Adrenal gland (tissue), 12 donors: ENCODE measurements around the gene CCDC124. TPM values are rescaled to one million over a fixed set of nuclear protein-coding genes. Genes with fewer than 3 reads are reported as not detected.

Experiments
- DNase-seq, 7 donors: peaks; one replicate each; pipeline ENCODE4 v3.0.0-alpha.2; 2019 to 2020
- H3K27ac ChIP-seq, 5 donors: fragments of 200-600 bp; sonication (generic) in 4 of 5; 1 replicate in 3 of 5; 2 replicates in 2 of 5; pipeline versions ENCODE4 v1.5.1 to v1.8.0; 2016 to 2020; ENCODE audit warnings: mild to moderate bottlenecking in 1 of 5
- H3K27me3 ChIP-seq: fragments of 200-600 bp; 2 replicates; pipeline ENCODE4 v1.8.0; 2021
- H3K36me3 ChIP-seq, 2 donors: fragments of 200-600 bp; replicated peaks in 1 of 2; 1 replicate in 1 of 2; 2 replicates in 1 of 2; pipeline versions ENCODE4 v1.5.1 to v1.8.0; 2018 to 2022
- H3K4me1 ChIP-seq, 2 donors: fragments of 200-600 bp; replicated peaks in 1 of 2; 1 replicate in 1 of 2; 2 replicates in 1 of 2; pipeline versions ENCODE4 v1.5.1 to v1.8.0; 2018 to 2021
- H3K4me3 ChIP-seq, 4 donors: fragments of 200-600 bp; sonication (generic) in 3 of 4; one replicate each; pipeline ENCODE4 v1.5.1; 2016 to 2018
- H3K9me3 ChIP-seq, 3 donors: fragments of 200-600 bp; sonication (generic) in 1 of 3; replicated peaks in 1 of 3; 1 replicate in 2 of 3; 2 replicates in 1 of 3; pipeline versions ENCODE4 v1.5.1 to v1.8.0; 2016 to 2021
- POLR2A ChIP-seq, 2 donors: fragments of 450-650 bp; IDR thresholded peaks; one replicate each; pipeline ENCODE4 v1.6.1; 2017; ENCODE audit warnings: antibody characterized with exemption in 2 of 2, mild to moderate bottlenecking in 2 of 2, moderate library complexity in 1 of 2
- WGBS, 4 donors: extraction: QIAGEN DNeasy Blood & Tissue Kit in 2 of 4; methylation state at CpG; one replicate each; pipeline versions ENCODE4 v1.1.5 to v1.1.7; 2013 to 2017; 5-methylcytosine and 5-hydroxymethylcytosine counted together
- intact Hi-C, 2 donors: fragments of 100-400 bp; cut with DNase I; formaldehyde crosslinking; loops; one replicate each; pipeline versions ENCODE4 v1.14.1 to v1.15.0; 2022 to 2023
- polyA plus RNA-seq, 3 donors: library from polyadenylated mRNA; stranded (reverse); fragments of 200-250 nt in 2 of 3; fragments of 350-450 nt in 1 of 3; fragmentation: Illumina TruSeq in 1 of 3; extraction: RNeasy Lipid Tissue Mini Kit (QIAGEN cat#74804) in 1 of 3; gene quantifications; one replicate each; pipeline ENCODE4 v1.2.3, GENCODE V29; 2013 to 2014
- total RNA-seq, 9 donors: library from RNA; depleted of rRNA in 4 of 9; stranded (reverse); fragments of >200 nt in 4 of 9; fragments of 120-200 nt in 1 of 9; fragmentation: NEBNext Ultra II Directional in 1 of 9; extraction: Animal tissue kit (Norgen Biotek cat#: 25700) in 1 of 9; gene quantifications; one replicate each; pipeline versions ENCODE4 v1.1.0 to v1.2.4, GENCODE V29; 2013 to 2023
- TF ChIP-seq, protein P1 (sequence below), 6 experiments: fragments of 450-650 bp in 4 of 6; fragments of 200-600 bp in 2 of 6; sonication (generic) in 1 of 6; IDR thresholded peaks; 1 replicate in 5 of 6; 2 replicates in 1 of 6; pipeline versions ENCODE4 v1.5.1 to v1.8.0; 2016 to 2021; ENCODE audit warnings: antibody characterized with exemption in 6 of 6, mild to moderate bottlenecking in 2 of 6, moderate library complexity in 1 of 6
- donor health status: healthy with polysubstance abuse.
- donor health status: Bipolar disorder and iron deficiency.
- donor health status: DM: yes; HTN: yes; CAD: no.
- donor health status: DM: no; HTN: no; CAD: no.
- donor health status: DM: no; HTN: no; CAD: no.
- donor health status: DM: yes; HTN: yes; CAD: no.

Gene CCDC124
- total and polyA plus RNA-seq, 12 donors = 11.3 to 143 (median 65.9) TPM

DNA sequence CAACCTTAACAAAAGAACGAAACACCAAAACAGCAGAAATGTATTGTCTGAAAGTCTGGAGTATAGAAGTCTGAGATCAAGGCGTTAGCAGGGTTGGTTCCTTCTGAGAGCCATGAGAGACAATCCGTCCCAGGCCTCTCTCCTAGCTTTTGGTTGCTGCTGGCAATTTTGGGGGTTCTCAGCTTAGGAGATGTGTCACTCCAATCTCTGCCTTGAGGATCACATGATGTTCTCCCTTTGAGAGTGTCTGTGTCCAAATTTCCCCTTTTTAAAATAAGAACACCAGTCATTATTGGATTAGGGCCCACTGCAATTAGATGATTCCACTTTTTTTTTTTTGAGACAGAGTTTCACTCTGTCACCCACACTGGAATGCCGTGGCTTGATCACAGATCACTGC, 44.2 kb downstream of the CCDC124 start:
- no peak for DNase-seq
- Histone ChIP-seq H3K9me3 (no peaks in the 10 kb centered on the region), H3K4me3 (no peak overlapping the region), H3K27ac (no peak overlapping the region), H3K36me3 (no peaks in the 10 kb centered on the region), H3K27me3 (no peaks in the 10 kb centered on the region), H3K4me1 (no peaks in the 10 kb centered on the region)
- 77 to 94% (median 82%) methylated on average over 4 of the region's 4 CpGs for WGBS, 4 donors
- intact Hi-C loops = no loop called here
- TF ChIP-seq, protein P1, sequence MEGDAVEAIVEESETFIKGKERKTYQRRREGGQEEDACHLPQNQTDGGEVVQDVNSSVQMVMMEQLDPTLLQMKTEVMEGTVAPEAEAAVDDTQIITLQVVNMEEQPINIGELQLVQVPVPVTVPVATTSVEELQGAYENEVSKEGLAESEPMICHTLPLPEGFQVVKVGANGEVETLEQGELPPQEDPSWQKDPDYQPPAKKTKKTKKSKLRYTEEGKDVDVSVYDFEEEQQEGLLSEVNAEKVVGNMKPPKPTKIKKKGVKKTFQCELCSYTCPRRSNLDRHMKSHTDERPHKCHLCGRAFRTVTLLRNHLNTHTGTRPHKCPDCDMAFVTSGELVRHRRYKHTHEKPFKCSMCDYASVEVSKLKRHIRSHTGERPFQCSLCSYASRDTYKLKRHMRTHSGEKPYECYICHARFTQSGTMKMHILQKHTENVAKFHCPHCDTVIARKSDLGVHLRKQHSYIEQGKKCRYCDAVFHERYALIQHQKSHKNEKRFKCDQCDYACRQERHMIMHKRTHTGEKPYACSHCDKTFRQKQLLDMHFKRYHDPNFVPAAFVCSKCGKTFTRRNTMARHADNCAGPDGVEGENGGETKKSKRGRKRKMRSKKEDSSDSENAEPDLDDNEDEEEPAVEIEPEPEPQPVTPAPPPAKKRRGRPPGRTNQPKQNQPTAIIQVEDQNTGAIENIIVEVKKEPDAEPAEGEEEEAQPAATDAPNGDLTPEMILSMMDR (IDR thresholded peaks at IDR 0.05) = no peak
- TF ChIP-seq POLR2A (IDR thresholded peaks at IDR 0.05) = no peak

DNA sequence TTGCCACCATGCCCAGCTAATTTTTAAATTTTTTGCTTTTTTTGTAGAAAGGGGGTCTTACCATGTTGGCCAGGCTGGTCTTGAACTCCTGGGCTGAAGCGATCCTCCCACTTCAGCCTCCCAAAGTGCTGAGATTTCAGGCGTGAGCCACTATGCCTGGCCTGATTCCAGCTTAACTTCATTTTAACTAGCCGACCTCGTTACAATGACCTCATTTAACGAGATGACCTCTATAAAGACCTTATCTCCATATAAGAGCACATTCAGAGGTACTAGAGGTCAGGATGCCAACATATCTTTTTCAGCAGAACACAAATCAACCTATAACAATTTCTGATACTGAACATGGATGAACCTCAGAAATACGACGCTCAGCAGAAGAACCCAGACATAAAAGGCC, 44.7 kb downstream of the CCDC124 start:
- no peak overlapping the region for H3K27ac ChIP-seq
- 62 to 67% (median 65%) methylated on average over 7 of the region's 7 CpGs for WGBS, 4 donors
- H3K4me3 ChIP-seq = no peak overlapping the region
- no peaks in the 10 kb centered on the region for H3K4me1 ChIP-seq
- intact Hi-C loops = no loop called here
- no peaks in the 10 kb centered on the region for H3K36me3 ChIP-seq
- DNase-seq = no peak
- H3K9me3 ChIP-seq = no peaks in the 10 kb centered on the region
- no peak for TF ChIP-seq POLR2A (IDR thresholded peaks at IDR 0.05)
- TF ChIP-seq, protein P1 (IDR thresholded peaks at IDR 0.05) = no peak
- H3K27me3 ChIP-seq = no peaks in the 10 kb centered on the region

DNA sequence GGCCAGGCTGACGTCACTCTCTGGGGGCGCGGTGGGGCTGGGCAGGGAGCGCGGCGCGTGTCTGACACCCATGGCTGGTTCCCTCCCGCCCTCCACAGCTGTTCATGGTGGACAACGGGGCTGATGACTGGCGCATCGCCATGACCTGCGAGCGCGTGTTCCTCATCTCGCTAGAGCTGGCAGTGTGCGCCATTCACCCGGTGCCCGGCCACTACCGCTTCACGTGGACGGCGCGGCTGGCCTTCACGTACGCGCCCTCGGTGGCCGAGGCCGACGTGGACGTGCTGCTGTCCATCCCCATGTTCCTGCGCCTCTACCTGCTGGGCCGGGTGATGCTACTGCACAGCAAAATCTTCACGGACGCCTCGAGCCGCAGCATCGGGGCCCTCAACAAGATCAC, 48.8 kb downstream of the CCDC124 start:
- WGBS, 4 donors = 80 to 95% (median 94%) methylated on average over 15 to 38 of the region's 38 CpGs
- TF ChIP-seq, protein P1 (IDR thresholded peaks at IDR 0.05) = no peak
- TF ChIP-seq POLR2A (IDR thresholded peaks at IDR 0.05) = no peak
- intact Hi-C loops = no loop called here
- Histone ChIP-seq H3K9me3 (no peaks in the 10 kb centered on the region), H3K27me3 (no peaks in the 10 kb centered on the region), H3K27ac (no peak overlapping the region), H3K36me3 (no peaks in the 10 kb centered on the region), H3K4me3 (no peak overlapping the region), H3K4me1 (no peaks in the 10 kb centered on the region)
- DNase-seq = no peak

DNA sequence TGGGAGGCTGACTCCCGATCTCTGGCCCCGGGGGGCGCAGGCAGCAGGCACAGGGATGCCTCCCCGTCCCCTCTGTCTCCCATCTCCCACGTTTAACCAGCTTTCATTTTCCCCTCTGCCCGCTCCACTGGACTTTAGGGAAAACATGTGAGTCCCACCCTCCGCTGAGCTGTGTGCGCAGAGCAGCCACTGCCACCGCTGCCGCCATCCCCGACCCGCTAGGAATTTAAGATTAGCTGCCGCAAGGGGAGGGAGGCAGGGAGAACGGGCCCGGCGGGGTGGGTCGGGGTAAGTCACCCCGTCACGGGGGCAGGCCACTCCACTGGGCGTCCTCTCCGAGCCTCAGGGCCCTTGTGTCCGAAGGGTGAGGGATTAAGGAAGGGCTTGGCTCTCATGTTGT, 49.6 kb downstream of the CCDC124 start:
- Histone ChIP-seq H3K9me3 (no peaks in the 10 kb centered on the region), H3K27me3 (no peaks in the 10 kb centered on the region), H3K27ac (no peak overlapping the region), H3K4me3 (no peak overlapping the region), H3K4me1 (no peaks in the 10 kb centered on the region), H3K36me3 (no peaks in the 10 kb centered on the region)
- intact Hi-C loops = no loop called here
- WGBS, 4 donors = 85 to 88% (median 87%) methylated on average over 15 to 22 of the region's 22 CpGs
- no peak for DNase-seq
- TF ChIP-seq POLR2A (IDR thresholded peaks at IDR 0.05) = no peak
- TF ChIP-seq, protein P1 (IDR thresholded peaks at IDR 0.05) = no peak
